Ascending aorta (tissue), 2 donors: ENCODE data around the gene UFD1. TPM values are rescaled to one million over a fixed set of nuclear protein-coding genes. Genes with fewer than 3 reads are reported as not detected.

Experiments
- DNase-seq, 2 donors: peaks; one replicate each; pipeline ENCODE4 v3.0.0-alpha.2; 2019; ENCODE audit warnings: low spot score in 2 of 2
- H3K27ac ChIP-seq, 2 donors: fragments of 200-600 bp; sonication (generic); one replicate each; pipeline ENCODE4 v1.5.1; 2016 to 2017; ENCODE audit warnings: mild to moderate bottlenecking in 1 of 2
- H3K27me3 ChIP-seq: fragments of 200-600 bp; sonication (generic); one replicate; pipeline ENCODE4 v1.5.1; 2017
- H3K36me3 ChIP-seq, 2 donors: fragments of 200-600 bp; sonication (generic); one replicate each; pipeline ENCODE4 v1.5.1; 2016
- H3K4me1 ChIP-seq, 2 donors: fragments of 200-600 bp; sonication (generic); one replicate each; pipeline ENCODE4 v1.5.1; 2016 to 2017; ENCODE audit warnings: mild to moderate bottlenecking in 1 of 2
- H3K4me3 ChIP-seq, 2 donors: fragments of 200-600 bp; sonication (generic); one replicate each; pipeline ENCODE4 v1.5.1; 2016 to 2017; ENCODE audit warnings: mild to moderate bottlenecking in 1 of 2
- H3K9me3 ChIP-seq, 2 donors: fragments of 200-600 bp; sonication (generic); one replicate each; pipeline ENCODE4 v1.5.1; 2016
- CTCF ChIP-seq, 3 experiments: fragments of 200-600 bp in 2 of 3; fragments of 450-650 bp in 1 of 3; sonication (generic) in 2 of 3; IDR thresholded peaks; one replicate each; pipeline ENCODE4 v1.5.1; 2016 to 2019; ENCODE audit warnings: antibody characterized with exemption in 3 of 3, mild to moderate bottlenecking in 1 of 3, moderate library complexity in 1 of 3
- intact Hi-C: fragments of 100-400 bp; cut with DNase I; formaldehyde crosslinking; loops from one replicate; pipeline ENCODE4 v1.15.1; 2023
- total RNA-seq: library from RNA; depleted of rRNA; stranded (reverse); fragments of >200 nt; gene quantifications from one replicate; pipeline ENCODE4 v1.1.0, GENCODE V29; 2016

The UFD1 gene
- total RNA-seq, 1 donor from 2014 or later: 81.5 TPM

- intact Hi-C loops: no loop called here
- no peaks in the 10 kb centered on the region for H3K27me3 ChIP-seq
- no peaks in the 10 kb centered on the region for H3K36me3 ChIP-seq
- H3K4me3 ChIP-seq: no peak overlapping the region
- TF ChIP-seq CTCF (IDR thresholded peaks at IDR 0.05): no peak
- DNase-seq: peak in 1 of 2 donors; percentile 56
- no peaks in the 10 kb centered on the region for H3K4me1 ChIP-seq
- no peak overlapping the region for H3K27ac ChIP-seq
- H3K9me3 ChIP-seq: no peaks in the 10 kb centered on the region
Observed at GRCh38 chr22:19525666-19526065, 46.7 kb upstream of the UFD1 start.

- DNase-seq: peak in 1 of 2 donors; percentile 52
- Histone ChIP-seq H3K27me3 (no peaks in the 10 kb centered on the region), H3K4me3 (no peak overlapping the region), H3K27ac (peak overlapping the region in 1 of 2 donors; percentile 34), H3K4me1 (no peaks in the 10 kb centered on the region), H3K36me3 (no peaks in the 10 kb centered on the region), H3K9me3 (no peaks in the 10 kb centered on the region)
- TF ChIP-seq CTCF (IDR thresholded peaks at IDR 0.05): no peak
- intact Hi-C loops: no loop called here
Observed at GRCh38 chr22:19525116-19525660, 46.2 kb upstream of the UFD1 start.

- Histone ChIP-seq H3K4me1 (no peaks in the 10 kb centered on the region), H3K27ac (peak within 1 kb of the TSS in 1 of 2 donors; percentile 34), H3K4me3 (peak within 1 kb of the TSS; percentile 33 to 52), H3K27me3 (no peaks in the 10 kb centered on the region), H3K36me3 (no peaks in the 10 kb centered on the region), H3K9me3 (no peaks in the 10 kb centered on the region)
- peak in 1 of 2 donors; percentile 53 for DNase-seq
- intact Hi-C loops: no loop called here
- TF ChIP-seq CTCF (IDR thresholded peaks at IDR 0.05): no peak
Observed at GRCh38 chr22:19524170-19525115, 45.5 kb upstream of the UFD1 start, which contains the start of gene CLDN5. Gene CLDN5 (minus strand): TSS chr22:19524410. CDS start chr22:19524255, 155 bp downstream.

GRCh38 chr22:19523240-19524169 lies 44.5 kb upstream of the UFD1 start:
- peak overlapping the region; percentile 33 to 52 for H3K4me3 ChIP-seq
- no peaks in the 10 kb centered on the region for H3K4me1 ChIP-seq
- no peaks in the 10 kb centered on the region for H3K9me3 ChIP-seq
- H3K27ac ChIP-seq: no peak overlapping the region
- DNase-seq: peak in 1 of 2 donors; percentile 43
- TF ChIP-seq CTCF (IDR thresholded peaks at IDR 0.05): no peak
- H3K36me3 ChIP-seq: no peaks in the 10 kb centered on the region
- intact Hi-C loops: no loop called here
- H3K27me3 ChIP-seq: no peaks in the 10 kb centered on the region

GRCh38 chr22:19522881-19523239 lies 43.9 kb upstream of the UFD1 start:
- Histone ChIP-seq H3K27ac (no peak overlapping the region), H3K27me3 (no peaks in the 10 kb centered on the region)

More at GRCh38 chr22:19522881-19523239, 43.9 kb upstream of the UFD1 start:
- no peaks in the 10 kb centered on the region for H3K9me3 ChIP-seq
- peak in 1 of 2 donors; percentile 61 for DNase-seq
- intact Hi-C loops: no loop called here
- no peak for TF ChIP-seq CTCF (IDR thresholded peaks at IDR 0.05)
- no peaks in the 10 kb centered on the region for H3K36me3 ChIP-seq
- peak overlapping the region in 1 of 2 donors; percentile 52 for H3K4me3 ChIP-seq
- H3K4me1 ChIP-seq: no peaks in the 10 kb centered on the region
